H1 (cell line): Measurements from ENCODE around the gene TPST2.

Experiments used
- BCL11A ChIP-seq, 2 experiments: IDR thresholded peaks; one replicate each; pipeline ENCODE4 v1.6.1; 2011; ENCODE audit warnings: low read depth in 2 of 2, low read length in 2 of 2, mild to moderate bottlenecking in 2 of 2
- CTCF ChIP-seq, 3 experiments: IDR thresholded peaks; 1 replicate in 2 of 3; 2 replicates in 1 of 3; pipeline versions ENCODE4 v1.5.1 to v1.6.1; 2011; ENCODE audit warnings: low read length in 3 of 3, mild to moderate bottlenecking in 3 of 3, inconsistent platforms in 2 of 3, low read depth in 1 of 3, moderate library complexity in 1 of 3; ENCODE audit not compliant: insufficient read depth in 1 of 3; ENCODE audit errors: control extremely low read depth in 1 of 3
- EGR1 ChIP-seq: IDR thresholded peaks from 2 replicates; pipeline ENCODE4 v1.6.1; 2011; ENCODE audit warnings: low read depth, low read length, borderline replicate concordance
- POLR2A ChIP-seq, 2 experiments: IDR thresholded peaks; 1 replicate in 1 of 2; 2 replicates in 1 of 2; pipeline ENCODE4 v1.6.1; 2011; ENCODE audit warnings: low read depth in 2 of 2, low read length in 2 of 2, mild to moderate bottlenecking in 2 of 2; ENCODE audit errors: control extremely low read depth in 1 of 2
- SP4 ChIP-seq: IDR thresholded peaks from 2 replicates; pipeline ENCODE4 v1.6.1; 2012; ENCODE audit warnings: low read length, inconsistent platforms
- SRF ChIP-seq: IDR thresholded peaks from 2 replicates; pipeline ENCODE4 v1.6.1; 2011; ENCODE audit warnings: mild to moderate bottlenecking, low read depth, low read length, moderate library complexity

- TF ChIP-seq EGR1 (no peak), SRF (no peak), POLR2A (IDR thresholded peaks at IDR 0.05; ENCODE audit: control extremely low read depth in 1 of 2, low read depth in 2 of 2, low read length in 2 of 2) (no peak), SP4 (no peak), CTCF (IDR thresholded peaks at IDR 0.05; ENCODE audit: control extremely low read depth in 1 of 3, insufficient read depth in 1 of 3, low read depth in 1 of 3, low read length in 3 of 3) (no peak), BCL11A (IDR thresholded peaks at IDR 0.05; ENCODE audit: low read depth in 2 of 2, low read length in 2 of 2) (no peak)
Observed at GRCh38 chr22:26540119-26540518, 49.8 kb downstream of the TPST2 start.
